ENCODE measurements around the gene PTPRN2. TPM values are rescaled to one million over a fixed set of nuclear protein-coding genes. Genes with fewer than 3 reads are reported as not detected.

The PTPRN2 gene
- total and polyA plus RNA-seq, 7 donors: 0.47 to 0.82 (median 0.51) TPM

GRCh38 chr7:158302274-158303070, 285.2 kb downstream of the PTPRN2 start:
- TF ChIP-seq CTCF (IDR thresholded peaks at IDR 0.05): no peak
- 81 to 82% (median 82%) methylated on average over 14 of the region's 14 CpGs for WGBS, 3 donors
- H3K27me3 ChIP-seq (ENCODE audit: insufficient read depth in 3 of 3, low read length in 2 of 3): no peaks in the 10 kb centered on the region

GRCh38 chr7:158301207-158301606, 286.4 kb downstream of the PTPRN2 start:
- intact Hi-C loops (cut with DNase I): no loop called here
- WGBS, 3 donors: 53 to 61% (median 54%) methylated on average over 10 of the region's 10 CpGs
- no peaks in the 10 kb centered on the region for H3K27me3 ChIP-seq (ENCODE audit: insufficient read depth in 3 of 3, low read length in 2 of 3)

More at GRCh38 chr7:158302274-158303070, 285.2 kb downstream of the PTPRN2 start:
- Histone ChIP-seq H3K36me3 (ENCODE audit: insufficient read depth in 1 of 2, low read depth in 1 of 2) (no peaks in the 10 kb centered on the region), H3K4me3 (no peak overlapping the region), H3K4me1 (no peaks in the 10 kb centered on the region), H3K9me3 (peaks cover 1% of the 10 kb centered on the region), H3K27ac (no peak overlapping the region)
- ATAC-seq: no peak
- no peak for DNase-seq
- intact Hi-C loops (cut with DNase I): no loop called here

GRCh38 chr7:158300427-158300826, 287.2 kb downstream of the PTPRN2 start:
- H3K27me3 ChIP-seq (ENCODE audit: insufficient read depth in 3 of 3, low read length in 2 of 3): no peaks in the 10 kb centered on the region
- H3K4me1 ChIP-seq: no peaks in the 10 kb centered on the region
- ATAC-seq: no peak
- no peak overlapping the region for H3K27ac ChIP-seq
- no peak for TF ChIP-seq CTCF (IDR thresholded peaks at IDR 0.05)
- DNase-seq: no peak
- intact Hi-C loops (cut with DNase I): no loop called here
- WGBS, 3 donors: 81 to 86% (median 84%) methylated on average over 16 of the region's 16 CpGs
- no peaks in the 10 kb centered on the region for H3K9me3 ChIP-seq
- no peaks in the 10 kb centered on the region for H3K36me3 ChIP-seq (ENCODE audit: insufficient read depth in 1 of 2, low read depth in 1 of 2)
- no peak overlapping the region for H3K4me3 ChIP-seq

More at GRCh38 chr7:158301207-158301606, 286.4 kb downstream of the PTPRN2 start:
- TF ChIP-seq CTCF (IDR thresholded peaks at IDR 0.05): no peak
- H3K4me3 ChIP-seq: no peak overlapping the region
- H3K9me3 ChIP-seq: no peaks in the 10 kb centered on the region
- ATAC-seq (no peak), DNase-seq (no peak)
- no peaks in the 10 kb centered on the region for H3K36me3 ChIP-seq (ENCODE audit: insufficient read depth in 1 of 2, low read depth in 1 of 2)
- no peak overlapping the region for H3K27ac ChIP-seq
- no peaks in the 10 kb centered on the region for H3K4me1 ChIP-seq

- no peaks in the 10 kb centered on the region for H3K27me3 ChIP-seq (ENCODE audit: insufficient read depth in 3 of 3, low read length in 2 of 3)
- no peaks in the 10 kb centered on the region for H3K36me3 ChIP-seq (ENCODE audit: insufficient read depth in 1 of 2, low read depth in 1 of 2)
- no peak overlapping the region for H3K4me3 ChIP-seq
- intact Hi-C loops (cut with DNase I): no loop called here
- H3K4me1 ChIP-seq: no peaks in the 10 kb centered on the region
- 61 to 66% (median 64%) methylated on average over 4 of the region's 4 CpGs for WGBS, 3 donors
- no peak overlapping the region for H3K27ac ChIP-seq
- H3K9me3 ChIP-seq: no peaks in the 10 kb centered on the region
- no peak for TF ChIP-seq CTCF (IDR thresholded peaks at IDR 0.05)
- DNase-seq (no peak), ATAC-seq (no peak)
These were observed 288.0 kb downstream of the PTPRN2 start for GRCh38 chr7:158299607-158300006.

GRCh38 chr7:158296798-158297104, 290.9 kb downstream of the PTPRN2 start:
- 88 to 91% (median 90%) methylated on average over 7 of the region's 7 CpGs for whole genome bisulfite sequencing, 3 donors
- intact Hi-C loops (cut with DNase I): no loop called here
- ATAC-seq (no peak), DNase-seq (no peak)
- no peaks in the 10 kb centered on the region for H3K36me3 ChIP-seq (ENCODE audit: insufficient read depth in 1 of 2, low read depth in 1 of 2)
- no peaks in the 10 kb centered on the region for H3K27me3 ChIP-seq (ENCODE audit: insufficient read depth in 3 of 3, low read length in 2 of 3)
- no peaks in the 10 kb centered on the region for H3K9me3 ChIP-seq
- TF ChIP-seq CTCF (IDR thresholded peaks at IDR 0.05): no peak
- no peak overlapping the region for H3K27ac ChIP-seq
- no peaks in the 10 kb centered on the region for H3K4me1 ChIP-seq
- H3K4me3 ChIP-seq: no peak overlapping the region

Measured in psoas muscle (tissue), 8 donors.